ENCODE results near the gene TREH. TPM values are rescaled to one million over a fixed set of nuclear protein-coding genes. Genes with fewer than 3 reads are reported as not detected.

The TREH gene
- total RNA-seq, 4 donors from 2014 or later, result not detected

DNA sequence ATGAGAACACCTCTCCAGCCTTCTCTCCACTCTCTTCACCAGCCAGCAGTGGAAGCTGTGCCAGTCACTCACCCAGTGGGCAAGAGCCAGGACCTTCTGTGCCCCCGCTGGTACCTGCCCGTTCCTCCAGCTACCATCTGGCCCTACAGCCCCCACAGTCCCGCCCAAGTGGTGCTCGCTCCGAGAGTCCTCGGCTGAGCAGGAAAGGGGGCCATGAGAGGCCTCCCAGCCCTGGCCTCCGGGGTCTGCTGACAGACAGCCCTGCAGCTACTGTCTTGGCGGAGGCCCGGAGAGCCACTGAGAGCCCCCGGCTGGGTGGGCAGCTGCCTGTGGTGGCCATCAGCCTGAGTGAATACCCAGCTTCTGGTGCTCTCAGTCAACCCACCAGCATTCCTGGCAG lies 51.9 kb downstream of the TREH start:
- intact Hi-C loops (cut with DNase I), result no loop called here
- Histone ChIP-seq H3K36me3 (peaks cover 16 to 84% (median 74%) of the 10 kb centered on the region in 4 donors), H3K4me3 (no peak overlapping the region), H3K27me3 (no peaks in the 10 kb centered on the region), H3K9me3 (no peaks in the 10 kb centered on the region), H3K27ac (replicated peaks in 1 of 4) (no peak overlapping the region), H3K4me1 (peaks cover 46 to 67% (median 55%) of the 10 kb centered on the region in 4 donors)
- WGBS, result 92% methylated on average over 4 of the region's 10 CpGs
- TF ChIP-seq EP300 (IDR thresholded peaks at IDR 0.05) (no peak), POLR2AphosphoS5 (IDR thresholded peaks at IDR 0.05) (no peak), POLR2A (IDR thresholded peaks at IDR 0.05; ENCODE audit: low read depth) (no peak)
- TF ChIP-seq, protein P1, sequence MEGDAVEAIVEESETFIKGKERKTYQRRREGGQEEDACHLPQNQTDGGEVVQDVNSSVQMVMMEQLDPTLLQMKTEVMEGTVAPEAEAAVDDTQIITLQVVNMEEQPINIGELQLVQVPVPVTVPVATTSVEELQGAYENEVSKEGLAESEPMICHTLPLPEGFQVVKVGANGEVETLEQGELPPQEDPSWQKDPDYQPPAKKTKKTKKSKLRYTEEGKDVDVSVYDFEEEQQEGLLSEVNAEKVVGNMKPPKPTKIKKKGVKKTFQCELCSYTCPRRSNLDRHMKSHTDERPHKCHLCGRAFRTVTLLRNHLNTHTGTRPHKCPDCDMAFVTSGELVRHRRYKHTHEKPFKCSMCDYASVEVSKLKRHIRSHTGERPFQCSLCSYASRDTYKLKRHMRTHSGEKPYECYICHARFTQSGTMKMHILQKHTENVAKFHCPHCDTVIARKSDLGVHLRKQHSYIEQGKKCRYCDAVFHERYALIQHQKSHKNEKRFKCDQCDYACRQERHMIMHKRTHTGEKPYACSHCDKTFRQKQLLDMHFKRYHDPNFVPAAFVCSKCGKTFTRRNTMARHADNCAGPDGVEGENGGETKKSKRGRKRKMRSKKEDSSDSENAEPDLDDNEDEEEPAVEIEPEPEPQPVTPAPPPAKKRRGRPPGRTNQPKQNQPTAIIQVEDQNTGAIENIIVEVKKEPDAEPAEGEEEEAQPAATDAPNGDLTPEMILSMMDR (IDR thresholded peaks at IDR 0.05), result no peak
- no peak for DNase-seq (ENCODE audit: extremely low spot score)

DNA sequence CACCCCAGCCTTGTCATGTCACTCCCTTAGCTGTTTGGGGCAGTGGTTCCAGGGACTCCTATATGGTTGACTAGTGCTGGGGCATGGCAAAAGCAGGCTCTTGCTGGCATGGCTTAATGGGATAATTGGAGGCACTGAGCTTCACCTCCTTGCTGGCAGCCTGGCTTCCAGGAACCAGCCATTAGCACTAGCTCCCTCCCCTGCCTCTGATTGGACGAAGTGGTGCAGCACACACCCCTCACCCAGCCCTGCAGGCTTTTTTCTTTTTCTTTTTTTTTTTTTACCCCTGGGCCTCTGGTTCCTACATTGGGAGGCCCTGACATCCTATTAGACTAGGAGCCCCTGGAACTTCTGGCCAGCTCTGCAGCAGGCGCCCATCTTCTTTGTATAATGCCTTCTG lies 53.5 kb downstream of the TREH start:
- Histone ChIP-seq H3K4me3 (no peak overlapping the region), H3K4me1 (peaks cover 49 to 73% (median 64%) of the 10 kb centered on the region in 4 donors), H3K27ac (replicated peaks in 1 of 4) (no peak overlapping the region), H3K27me3 (no peaks in the 10 kb centered on the region), H3K9me3 (no peaks in the 10 kb centered on the region), H3K36me3 (peaks cover 16 to 69% (median 59%) of the 10 kb centered on the region in 4 donors)
- WGBS, result 89% methylated on average over 2 of the region's 2 CpGs
- TF ChIP-seq POLR2AphosphoS5 (IDR thresholded peaks at IDR 0.05), result no peak
- TF ChIP-seq EP300 (IDR thresholded peaks at IDR 0.05), result no peak
- no peak for DNase-seq (ENCODE audit: extremely low spot score)
- intact Hi-C loops (cut with DNase I), result no loop called here

DNA sequence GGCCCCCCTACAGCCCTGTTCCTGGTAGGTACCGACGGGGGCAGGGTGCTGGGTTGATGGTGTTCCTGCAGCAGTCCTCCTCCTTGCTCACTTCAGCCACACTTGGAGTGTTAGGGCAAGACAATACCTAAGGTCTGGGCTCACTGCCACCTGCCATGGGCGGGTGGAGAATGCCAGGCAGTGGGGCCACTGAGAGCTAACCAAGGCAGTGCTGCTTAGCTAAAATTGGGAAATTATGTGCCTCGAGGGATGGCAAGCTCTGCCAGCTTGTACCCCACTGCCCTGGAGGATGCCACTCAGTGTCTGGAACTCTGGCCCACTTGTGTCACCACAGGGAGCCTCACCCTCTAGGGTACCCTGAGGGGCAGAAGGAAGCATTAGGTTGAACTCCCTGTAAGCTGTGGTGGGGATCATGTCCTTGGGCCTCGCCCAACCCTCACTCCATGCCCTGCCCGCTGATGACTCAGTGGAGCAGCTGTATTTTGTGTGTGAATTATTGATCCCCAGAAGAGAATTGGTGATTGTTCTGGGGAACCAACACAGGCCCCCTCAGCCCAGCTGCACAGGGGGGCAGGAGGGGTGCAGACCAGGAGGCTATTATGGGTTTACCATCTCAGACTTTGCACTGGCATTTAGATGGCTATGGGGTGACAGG lies 54.3 kb downstream of the TREH start:
- Histone ChIP-seq H3K4me1 (peaks cover 57 to 81% (median 67%) of the 10 kb centered on the region in 4 donors), H3K27ac (replicated peaks in 1 of 4) (peak overlapping the region in 2 of 4 donors; percentile 36 to 47)
- no peak for TF ChIP-seq POLR2A (IDR thresholded peaks at IDR 0.05; ENCODE audit: low read depth)
- TF ChIP-seq POLR2AphosphoS5 (IDR thresholded peaks at IDR 0.05), result no peak
- TF ChIP-seq EP300 (IDR thresholded peaks at IDR 0.05), result no peak
- TF ChIP-seq, protein P1 (IDR thresholded peaks at IDR 0.05), result no peak

DNA sequence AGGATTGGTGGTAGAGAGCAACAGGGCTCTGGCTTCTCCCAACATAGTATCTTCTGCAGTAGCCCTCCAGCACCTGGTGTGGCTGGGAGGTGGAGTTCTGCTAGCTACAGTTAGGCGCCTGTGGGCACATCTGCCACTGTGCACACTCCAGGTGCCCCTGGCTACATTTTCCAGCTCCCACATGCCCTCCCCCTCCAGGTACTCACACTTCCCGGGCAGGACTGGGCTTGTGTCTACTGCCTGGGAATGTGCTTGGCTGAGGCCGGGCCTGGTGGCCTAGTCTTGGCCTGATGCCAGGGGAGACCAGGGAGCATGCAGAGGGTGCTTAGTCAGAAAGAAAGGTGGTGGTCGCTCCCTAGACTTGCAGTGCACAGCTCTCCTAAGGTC lies 56.2 kb downstream of the TREH start:
- DNase-seq (ENCODE audit: extremely low spot score), result no peak
- H3K27me3 ChIP-seq, result no peaks in the 10 kb centered on the region
- intact Hi-C loops (cut with DNase I), result no loop called here
- H3K4me3 ChIP-seq, result no peak overlapping the region
- no peak for TF ChIP-seq POLR2AphosphoS5 (IDR thresholded peaks at IDR 0.05)
- TF ChIP-seq, protein P1 (IDR thresholded peaks at IDR 0.05), result no peak
- no peak for TF ChIP-seq POLR2A (IDR thresholded peaks at IDR 0.05; ENCODE audit: low read depth)
- no peak for TF ChIP-seq EP300 (IDR thresholded peaks at IDR 0.05)
- H3K36me3 ChIP-seq, result peaks cover 11 to 47% (median 39%) of the 10 kb centered on the region in 4 donors
- H3K9me3 ChIP-seq, result no peaks in the 10 kb centered on the region
- H3K27ac ChIP-seq (replicated peaks in 1 of 4), result peak overlapping the region; percentile 87 to 92 (median 88)
- WGBS, result 48% methylated on average over 4 of the region's 4 CpGs
- H3K4me1 ChIP-seq, result peaks cover 59 to 84% (median 70%) of the 10 kb centered on the region in 4 donors

More for the DNA sequence above, 54.3 kb downstream of the TREH start:
- intact Hi-C loops (cut with DNase I), result no loop called here
- Histone ChIP-seq H3K4me3 (no peak overlapping the region), H3K27me3 (no peaks in the 10 kb centered on the region), H3K36me3 (peaks cover 16 to 64% (median 55%) of the 10 kb centered on the region in 4 donors), H3K9me3 (no peaks in the 10 kb centered on the region)
- DNase-seq (ENCODE audit: extremely low spot score), result no peak
- 90% methylated on average over 2 of the region's 6 CpGs for WGBS

DNA sequence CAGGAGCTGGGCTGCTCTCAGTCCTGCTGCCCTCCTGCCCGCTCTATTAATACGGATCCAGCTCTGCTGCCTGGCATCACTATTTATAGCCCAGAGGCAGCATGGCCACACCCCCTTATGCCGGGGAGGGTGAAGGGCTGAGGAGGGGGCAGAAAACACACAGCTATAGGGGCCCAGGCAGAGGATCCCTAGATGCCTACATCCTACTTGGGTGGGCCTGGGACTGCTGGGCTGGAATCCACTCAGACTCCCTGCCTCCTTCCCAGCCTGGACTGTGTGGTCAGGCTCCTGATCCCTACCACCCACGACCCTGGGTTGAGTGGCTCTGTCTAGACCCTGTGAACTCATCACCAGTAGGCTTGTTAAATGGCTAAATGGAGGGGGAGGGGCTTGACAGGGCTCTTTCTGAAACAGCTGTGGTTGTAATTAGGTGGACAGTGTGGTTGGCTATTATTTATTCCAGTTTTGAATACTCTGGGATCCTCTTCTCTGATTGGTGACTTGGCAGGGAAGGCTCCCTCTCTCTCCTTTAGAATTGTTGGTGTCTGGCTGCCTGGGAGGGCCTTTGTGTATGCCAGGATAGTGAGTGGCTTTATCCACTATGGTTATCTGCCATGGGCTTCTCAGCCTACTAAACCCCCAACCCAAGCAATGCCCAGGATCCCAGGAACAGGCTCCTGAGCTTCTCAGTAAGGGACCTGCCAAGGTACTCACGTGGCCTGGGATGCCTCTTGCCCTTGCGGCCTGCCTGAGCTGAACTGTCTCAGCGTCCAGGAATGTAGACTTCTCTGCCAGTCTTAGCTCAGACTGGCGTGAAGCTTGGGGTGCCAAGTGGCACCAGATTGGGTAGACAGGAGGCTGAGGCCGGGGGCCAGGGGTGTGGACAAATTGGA lies 56.8 kb downstream of the TREH start:
- H3K36me3 ChIP-seq, result peaks cover 12 to 47% (median 38%) of the 10 kb centered on the region in 4 donors
- WGBS, result 18% methylated on average over 2 of the region's 9 CpGs
- H3K4me1 ChIP-seq, result peaks cover 57 to 84% (median 72%) of the 10 kb centered on the region in 4 donors
- DNase-seq (ENCODE audit: extremely low spot score), result no peak
- no peaks in the 10 kb centered on the region for H3K27me3 ChIP-seq
- peak overlapping the region; percentile 58 to 69 (median 62) for H3K4me3 ChIP-seq
- TF ChIP-seq EP300 (IDR thresholded peaks at IDR 0.05) (no peak), POLR2AphosphoS5 (IDR thresholded peaks at IDR 0.05) (peak; percentile 45 to 56)
- peak overlapping the region; percentile 87 to 92 (median 88) for H3K27ac ChIP-seq (replicated peaks in 1 of 4)
- intact Hi-C loops (cut with DNase I), result no loop called here
- no peaks in the 10 kb centered on the region for H3K9me3 ChIP-seq

Measured in esophagus muscularis mucosa (tissue), 4 donors.